HT1080 (cell line): ENCODE data around the gene STK32C. TPM values are rescaled to one million over a fixed set of nuclear protein-coding genes. Genes with fewer than 3 reads are reported as not detected.
"Not testable (repeated sequence)": the region's sequence is repeated elsewhere in the genome, so short reads cannot be mapped to it uniquely, and the experiment has no call there.

ENCODE experiments used
- DNase-seq: peaks from one replicate; pipeline ENCODE4 v3.0.0-alpha.2; 2015; ENCODE audit warnings: low read depth
- total RNA-seq: library from RNA; depleted of rRNA; stranded (reverse); fragments of >200 nt; shearing (Covaris generic); gene quantifications from 2 replicates; pipeline ENCODE4 v1.2.3, GENCODE V29; 2014

The STK32C gene
- total RNA-seq, 1 experiment from 2014 or later: 11.5 TPM

- no peak for DNase-seq
Observed at GRCh38 chr10:132338876-132339275, 31.1 kb upstream of the STK32C start.

DNA sequence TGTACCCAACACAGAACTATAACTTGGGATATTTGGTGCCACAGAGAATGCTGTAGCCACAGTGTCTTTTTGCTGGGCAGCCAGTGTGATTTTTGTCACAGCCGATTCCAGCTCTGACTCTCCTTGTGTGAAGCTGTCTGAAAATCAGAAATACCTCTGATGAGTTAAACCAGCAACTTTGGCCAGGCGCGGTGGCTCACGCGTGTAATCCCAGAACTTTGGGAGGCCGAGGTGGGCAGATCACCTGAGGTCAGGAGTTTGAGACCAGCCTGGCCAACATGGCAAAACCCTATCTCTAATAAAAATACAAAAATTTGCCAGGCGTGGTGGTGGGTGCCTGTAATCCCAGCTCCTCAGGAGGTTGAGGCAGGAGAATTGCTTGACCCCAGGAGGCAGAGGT lies 30.1 kb upstream of the STK32C start:
- not testable (repeated sequence) for DNase-seq

DNA sequence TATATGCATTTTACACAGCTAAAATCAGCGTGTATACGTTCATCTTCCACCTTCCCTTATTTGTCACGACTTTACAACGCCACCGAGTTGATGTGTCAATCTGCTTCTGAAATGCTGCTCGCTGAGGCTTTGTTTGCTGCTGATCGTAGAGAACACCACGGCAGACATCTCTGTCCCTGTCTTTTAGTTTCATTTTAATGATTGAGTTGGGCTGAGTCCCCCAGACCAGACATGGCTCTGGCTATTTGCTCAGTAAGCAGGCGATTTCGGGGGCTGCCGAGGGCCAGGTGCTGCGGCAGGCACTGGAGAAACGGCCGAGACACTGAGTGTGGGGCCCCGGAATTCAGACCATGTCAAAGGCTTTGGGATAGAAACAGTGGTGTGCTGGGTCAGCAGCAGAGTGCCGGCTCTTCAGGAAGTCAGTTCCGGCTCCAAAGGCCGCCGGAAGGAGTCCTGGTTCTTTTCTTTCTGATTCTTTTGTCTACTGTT lies 29.2 kb upstream of the STK32C start:
- DNase-seq: no peak

DNA sequence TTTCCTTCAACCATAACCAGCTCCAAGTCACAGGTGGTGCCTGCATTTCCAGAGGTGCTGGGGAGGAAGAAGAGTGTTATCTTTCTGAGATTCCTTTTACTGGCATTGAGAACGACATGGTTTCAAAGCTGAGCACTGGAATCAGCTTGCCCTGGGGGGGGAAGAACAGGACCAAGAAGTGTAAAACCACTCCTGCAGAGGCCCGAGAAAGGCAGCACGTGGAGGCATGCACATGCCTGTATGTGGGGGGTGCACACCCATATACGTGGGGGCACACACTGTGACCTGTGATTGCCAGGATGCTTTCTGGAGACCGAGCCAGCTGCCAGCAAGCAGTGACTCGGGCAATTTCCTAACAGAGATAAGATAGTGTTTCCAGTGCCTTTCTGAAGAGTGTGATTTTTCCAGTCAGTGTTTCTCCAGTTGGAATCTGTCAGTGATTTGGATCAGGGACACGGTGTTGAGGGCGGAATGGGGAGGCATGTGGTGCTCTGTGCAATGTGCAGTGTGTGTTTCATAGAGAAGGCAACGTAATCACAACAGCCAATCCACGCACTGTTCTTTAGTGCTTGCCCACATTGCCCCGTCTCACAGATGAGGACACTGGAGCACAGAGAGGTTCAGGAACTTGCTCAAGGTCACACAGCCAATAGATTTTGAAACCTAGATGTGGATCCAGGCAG lies 28.5 kb upstream of the STK32C start:
- no peak for DNase-seq

DNA sequence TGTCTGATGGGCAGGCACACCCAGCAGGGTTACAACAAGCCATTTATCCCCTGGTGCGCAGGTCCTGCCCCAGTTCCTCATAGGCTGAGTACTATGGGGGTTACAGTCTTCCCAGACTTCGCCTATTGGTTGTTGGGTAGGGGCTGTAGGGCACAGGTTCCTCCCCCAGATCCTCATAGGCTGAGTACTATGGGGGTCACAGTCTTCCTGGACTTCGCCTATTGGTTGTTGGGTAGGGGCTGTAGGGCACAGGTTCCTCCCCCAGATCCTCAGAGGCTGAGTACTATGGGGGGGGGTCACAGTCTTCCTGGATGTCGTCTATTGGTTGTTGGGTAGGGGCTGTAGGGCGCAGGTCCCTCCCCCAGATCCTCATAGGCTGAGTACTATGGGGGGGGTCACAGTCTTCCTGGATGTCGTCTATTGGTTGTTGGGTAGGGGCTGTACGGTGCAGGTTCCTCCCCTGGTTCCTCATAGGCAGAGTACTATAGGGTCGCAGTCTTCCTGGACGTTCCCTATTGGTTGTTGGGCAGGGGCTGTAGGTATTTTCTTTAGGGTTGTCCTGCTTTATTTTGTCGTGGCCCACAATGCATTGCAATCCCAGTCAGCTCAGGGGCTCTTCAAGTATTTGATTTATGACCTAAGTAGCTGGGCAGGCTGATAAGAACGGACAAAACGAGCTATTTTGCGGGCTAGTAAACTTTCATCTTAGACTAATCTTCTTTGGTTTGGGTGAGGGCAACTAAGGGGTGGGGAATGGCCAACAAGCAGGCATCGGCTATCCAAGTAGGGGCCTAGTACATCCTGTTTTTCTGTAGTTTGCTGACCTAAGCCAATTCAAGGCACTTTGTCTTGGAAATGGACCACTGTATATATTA lies 27.7 kb upstream of the STK32C start:
- peak; percentile 41 for DNase-seq

GRCh38 chr10:132334631-132335188 lies 27.0 kb upstream of the STK32C start:
- no peak for DNase-seq

DNA sequence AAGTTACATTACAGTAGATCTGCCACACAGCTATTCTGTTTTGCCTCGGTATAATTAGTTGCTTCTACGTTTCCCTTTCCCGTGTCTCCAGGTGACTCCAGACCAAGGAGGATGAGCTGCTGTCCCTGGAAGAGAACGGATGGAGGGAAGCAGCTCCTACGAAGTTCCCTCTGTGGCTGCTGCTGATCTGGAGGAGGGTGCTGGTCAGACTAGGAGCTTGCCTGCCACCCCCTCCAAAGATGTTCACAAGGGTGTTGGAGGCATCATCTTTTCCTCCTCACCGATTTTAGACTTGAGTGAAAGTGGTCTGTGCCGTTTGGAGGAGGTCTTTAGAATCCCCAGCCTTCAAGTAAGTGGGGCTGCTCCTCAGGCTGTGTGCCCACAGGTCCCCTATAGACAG lies 25.6 kb upstream of the STK32C start:
- DNase-seq: no peak

DNA sequence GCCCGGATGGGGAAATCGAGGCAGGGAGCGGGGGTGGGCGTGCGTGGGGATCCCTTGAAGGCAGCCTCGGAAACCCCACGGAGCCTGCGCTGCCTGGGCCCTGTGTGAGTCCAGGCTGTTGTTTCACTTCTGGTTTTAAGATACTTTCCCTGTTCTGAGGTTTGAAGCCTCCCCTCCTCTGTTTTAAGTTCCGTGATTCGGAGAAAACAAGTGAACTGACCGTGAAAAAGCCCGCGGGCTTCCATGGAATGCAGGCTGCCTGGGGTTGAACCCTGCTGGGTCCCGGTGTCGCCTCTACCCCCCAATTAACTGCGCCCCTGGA lies 24.6 kb upstream of the STK32C start:
- no peak for DNase-seq

- DNase-seq: peak; percentile 93
Observed at GRCh38 chr10:132331601-132332432, 24.1 kb upstream of the STK32C start, which contains the start of gene LRRC27. Gene LRRC27, plus strand, starts transcription at chr10:132332193. Its CDS starts 1,332 bp downstream, at chr10:132333525.

- DNase-seq: no peak
Observed at GRCh38 chr10:132330486-132330833, 22.7 kb upstream of the STK32C start.

DNA sequence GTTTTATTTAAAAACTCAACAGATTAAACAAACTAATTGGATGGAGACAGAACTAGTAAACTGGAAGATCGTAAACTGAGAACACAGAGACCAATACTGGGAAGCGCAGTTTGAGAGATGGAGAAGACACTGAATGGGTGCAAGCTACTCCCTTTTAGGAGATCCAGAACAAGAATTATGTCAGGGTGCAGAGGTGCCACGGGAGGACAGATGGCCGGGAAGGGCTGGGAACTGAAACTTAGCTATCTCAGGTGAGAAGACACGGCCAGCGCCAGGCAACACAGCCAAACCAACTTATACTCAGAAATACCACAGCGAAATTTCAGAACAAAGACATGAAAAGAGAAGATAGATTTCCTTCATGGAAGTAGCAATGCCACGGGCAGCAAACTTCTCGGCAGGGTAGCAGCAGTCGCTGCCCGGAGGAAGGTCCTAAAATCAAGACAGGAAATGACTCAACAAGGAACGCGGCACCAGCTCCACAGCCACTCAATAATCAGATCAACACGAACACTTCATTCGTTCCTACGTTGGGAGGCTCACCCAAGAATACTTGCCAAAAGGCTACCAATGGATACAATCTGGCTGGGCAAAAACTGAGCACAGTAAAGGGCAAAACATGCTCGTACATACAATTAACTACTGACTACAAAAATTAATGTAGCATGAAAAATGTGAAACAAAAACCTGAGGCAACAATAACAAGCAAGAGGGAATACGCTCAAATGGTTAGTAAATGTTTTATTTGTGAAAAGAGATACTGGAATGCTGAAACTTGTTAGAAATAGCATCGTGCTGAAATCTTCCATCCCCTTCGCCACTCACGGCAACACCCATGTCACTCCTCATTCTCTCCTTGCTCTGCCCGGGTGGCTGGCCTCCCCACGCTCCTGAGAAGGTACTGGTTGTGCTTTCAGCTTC lies 22.1 kb upstream of the STK32C start:
- peak; percentile 80 for DNase-seq

DNA sequence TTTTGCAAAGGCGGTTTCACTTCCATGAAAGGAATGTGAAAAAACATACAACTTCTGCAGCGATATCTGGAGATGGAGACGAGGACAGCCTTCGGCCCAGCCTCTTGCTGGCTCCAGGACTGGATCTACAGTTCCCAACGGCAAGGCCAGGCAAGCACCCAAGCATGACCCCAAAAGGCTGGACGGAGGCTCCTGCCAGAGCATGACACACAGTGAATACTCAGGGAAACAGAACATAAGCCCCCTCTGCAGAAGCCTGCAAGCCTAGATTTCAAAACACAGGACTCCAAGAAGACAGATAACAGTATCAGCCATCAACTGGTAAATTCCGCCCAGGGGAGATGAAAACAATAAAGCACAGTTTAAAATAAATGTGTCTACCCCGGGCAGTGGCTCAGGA lies 21.0 kb upstream of the STK32C start:
- no peak for DNase-seq

DNA sequence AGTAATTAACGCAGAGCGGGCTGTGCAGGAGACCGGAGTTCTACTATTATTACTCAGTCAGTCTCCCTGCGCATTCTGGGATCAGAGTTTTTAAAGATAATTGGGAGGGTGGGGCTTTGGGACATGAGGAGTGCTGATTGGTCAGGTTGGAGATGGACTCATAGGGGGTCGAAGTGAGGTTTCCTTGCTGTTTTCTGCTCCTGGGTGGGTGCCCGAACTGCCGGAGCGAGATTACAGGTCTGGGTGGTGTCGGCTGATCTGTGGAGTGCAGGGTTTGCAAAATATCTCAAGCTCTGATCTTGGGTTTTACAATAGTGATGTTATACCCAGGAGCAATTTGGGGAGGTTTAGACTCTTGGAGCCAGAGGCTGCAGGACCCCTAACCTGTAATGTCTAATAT lies 20.4 kb upstream of the STK32C start:
- DNase-seq: no peak

- DNase-seq: no peak
Observed at GRCh38 chr10:132326925-132327324, 19.2 kb upstream of the STK32C start.

DNA sequence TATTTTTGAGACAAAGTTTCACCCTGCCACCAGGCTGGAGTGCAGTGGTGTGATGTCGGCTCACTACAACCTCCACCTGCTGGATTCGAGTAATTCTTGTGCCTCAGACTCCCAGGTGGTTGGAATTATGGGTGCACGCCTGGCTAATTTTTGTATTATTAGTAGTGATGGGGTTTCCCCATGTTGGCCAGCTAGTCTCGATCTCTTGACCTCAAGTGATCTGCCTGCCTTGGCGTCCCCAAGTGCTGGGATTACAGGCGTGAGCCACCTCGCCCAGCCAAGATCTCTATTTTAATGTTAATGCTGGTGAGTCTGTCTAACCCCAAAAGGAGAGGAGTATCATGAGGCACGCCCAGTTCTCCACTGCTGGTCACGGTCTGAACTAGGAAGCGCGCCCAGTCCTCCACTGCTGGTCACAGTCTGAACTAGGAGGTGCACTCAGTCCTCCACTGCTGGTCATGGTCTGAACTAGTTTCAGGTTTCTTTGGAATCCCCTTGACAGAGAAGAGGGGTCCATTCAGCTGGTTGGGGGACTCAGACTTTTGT lies 18.7 kb upstream of the STK32C start:
- no peak for DNase-seq

- DNase-seq: no peak
Observed at GRCh38 chr10:132324186-132324585, 16.4 kb upstream of the STK32C start.

DNA sequence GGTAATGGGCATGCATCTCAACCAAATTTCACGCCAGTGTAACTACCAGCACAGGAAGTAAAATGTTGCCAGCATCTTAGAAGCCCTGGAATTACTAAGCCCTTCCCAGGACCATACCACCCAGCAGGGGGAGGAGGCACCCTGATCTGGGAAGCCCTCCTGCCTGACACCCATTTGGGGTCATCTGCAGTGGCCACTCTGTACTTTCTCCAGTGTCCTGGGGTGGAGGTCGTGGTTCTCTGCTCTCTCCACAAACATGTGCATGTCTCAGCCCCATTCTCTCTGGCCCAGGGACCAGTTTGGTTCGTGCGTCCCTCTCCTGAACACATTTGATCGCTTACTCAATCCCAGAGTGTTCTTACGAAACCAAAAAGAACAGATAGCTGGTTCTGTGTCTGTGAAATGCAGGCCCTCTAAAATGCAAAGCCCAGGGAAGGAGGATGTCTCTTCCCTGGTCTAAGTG lies 14.9 kb upstream of the STK32C start:
- DNase-seq: no peak

DNA sequence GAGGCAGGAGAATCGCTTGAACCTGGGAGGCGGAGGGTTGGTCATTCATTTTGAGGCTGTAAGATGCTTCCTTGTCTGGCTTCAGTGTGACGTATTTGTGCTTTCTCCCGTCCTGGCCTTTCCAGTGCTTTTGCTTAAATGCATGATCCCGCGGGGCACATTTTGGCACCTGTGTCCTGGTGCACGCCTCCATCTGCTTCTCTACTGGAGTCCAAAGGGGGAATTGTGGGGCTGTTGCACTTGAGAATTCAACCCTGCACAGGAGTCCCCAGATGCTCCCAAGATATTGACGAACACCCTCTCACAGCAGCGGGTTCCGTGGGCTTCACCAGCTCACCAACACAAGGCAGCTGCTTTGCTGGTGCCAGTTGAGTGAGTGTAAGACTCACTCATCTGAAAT lies 14.0 kb upstream of the STK32C start:
- DNase-seq: no peak

GRCh38 chr10:132320654-132321469 lies 13.1 kb upstream of the STK32C start:
- no peak for DNase-seq
